ENCODE results near the gene MAPK7. TPM values are rescaled to one million over a fixed set of nuclear protein-coding genes. Genes with fewer than 3 reads are reported as not detected.

Gene MAPK7
- total RNA-seq, 2 donors from 2014 or later = 22.3 to 43.1 TPM

DNA sequence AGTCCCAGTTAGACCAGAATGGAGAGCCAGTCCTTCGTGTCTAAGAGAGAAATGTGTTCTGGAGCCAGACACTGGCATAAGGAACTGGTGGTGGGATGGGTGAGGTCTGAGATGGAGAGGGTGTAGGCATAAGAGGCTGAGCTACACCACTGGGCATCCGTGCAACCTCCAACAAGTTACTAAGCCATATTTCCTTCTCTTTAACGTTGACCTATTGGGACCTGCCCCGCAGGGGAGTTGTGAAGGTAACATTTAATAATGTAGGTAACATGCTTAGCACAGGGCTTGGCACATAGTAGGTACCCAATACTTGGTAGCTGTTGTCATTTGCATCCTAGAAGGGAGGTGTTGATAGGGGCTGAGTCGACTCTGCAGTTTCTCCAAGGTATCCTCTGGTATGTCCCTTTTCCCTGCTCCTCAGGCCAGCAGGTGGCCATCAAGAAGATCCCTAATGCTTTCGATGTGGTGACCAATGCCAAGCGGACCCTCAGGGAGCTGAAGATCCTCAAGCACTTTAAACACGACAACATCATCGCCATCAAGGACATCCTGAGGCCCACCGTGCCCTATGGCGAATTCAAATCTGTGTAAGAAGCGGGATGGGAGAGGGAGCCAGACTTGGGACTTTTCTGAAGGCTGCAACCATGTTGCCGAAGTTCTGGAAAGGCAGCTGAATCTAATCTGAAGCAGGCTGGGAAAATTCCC, 1.2 kb downstream of the MAPK7 start:
- peak overlapping the region in 1 of 2 donors; percentile 68 for H3K4me3 ChIP-seq
- no peaks in the 10 kb centered on the region for H3K9me3 ChIP-seq
- intact Hi-C loops (cut with DNase I) = loop anchor here (5.0 kb wide), 2 partner anchors 68 to 268 kb away; partner anchors contain the start of gene ALDH3A2
- WGBS = 71% methylated on average over 13 of the region's 13 CpGs
- H3K27me3 ChIP-seq (replicated peaks; ENCODE audit: insufficient read depth) = no peaks in the 10 kb centered on the region
- DNase-seq (ENCODE audit: low spot score) = no peak
- peaks cover 12% of the 10 kb centered on the region for H3K4me1 ChIP-seq (replicated peaks)
- TF ChIP-seq POLR2A (IDR thresholded peaks at IDR 0.05) (no peak), POLR2AphosphoS5 (IDR thresholded peaks at IDR 0.05) (no peak)
- TF ChIP-seq, protein P1, sequence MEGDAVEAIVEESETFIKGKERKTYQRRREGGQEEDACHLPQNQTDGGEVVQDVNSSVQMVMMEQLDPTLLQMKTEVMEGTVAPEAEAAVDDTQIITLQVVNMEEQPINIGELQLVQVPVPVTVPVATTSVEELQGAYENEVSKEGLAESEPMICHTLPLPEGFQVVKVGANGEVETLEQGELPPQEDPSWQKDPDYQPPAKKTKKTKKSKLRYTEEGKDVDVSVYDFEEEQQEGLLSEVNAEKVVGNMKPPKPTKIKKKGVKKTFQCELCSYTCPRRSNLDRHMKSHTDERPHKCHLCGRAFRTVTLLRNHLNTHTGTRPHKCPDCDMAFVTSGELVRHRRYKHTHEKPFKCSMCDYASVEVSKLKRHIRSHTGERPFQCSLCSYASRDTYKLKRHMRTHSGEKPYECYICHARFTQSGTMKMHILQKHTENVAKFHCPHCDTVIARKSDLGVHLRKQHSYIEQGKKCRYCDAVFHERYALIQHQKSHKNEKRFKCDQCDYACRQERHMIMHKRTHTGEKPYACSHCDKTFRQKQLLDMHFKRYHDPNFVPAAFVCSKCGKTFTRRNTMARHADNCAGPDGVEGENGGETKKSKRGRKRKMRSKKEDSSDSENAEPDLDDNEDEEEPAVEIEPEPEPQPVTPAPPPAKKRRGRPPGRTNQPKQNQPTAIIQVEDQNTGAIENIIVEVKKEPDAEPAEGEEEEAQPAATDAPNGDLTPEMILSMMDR (IDR thresholded peaks at IDR 0.05) = no peak
- H3K27ac ChIP-seq = peak overlapping the region; percentile 90
- peaks cover 8 to 11% of the 10 kb centered on the region in 2 donors for H3K36me3 ChIP-seq

DNA sequence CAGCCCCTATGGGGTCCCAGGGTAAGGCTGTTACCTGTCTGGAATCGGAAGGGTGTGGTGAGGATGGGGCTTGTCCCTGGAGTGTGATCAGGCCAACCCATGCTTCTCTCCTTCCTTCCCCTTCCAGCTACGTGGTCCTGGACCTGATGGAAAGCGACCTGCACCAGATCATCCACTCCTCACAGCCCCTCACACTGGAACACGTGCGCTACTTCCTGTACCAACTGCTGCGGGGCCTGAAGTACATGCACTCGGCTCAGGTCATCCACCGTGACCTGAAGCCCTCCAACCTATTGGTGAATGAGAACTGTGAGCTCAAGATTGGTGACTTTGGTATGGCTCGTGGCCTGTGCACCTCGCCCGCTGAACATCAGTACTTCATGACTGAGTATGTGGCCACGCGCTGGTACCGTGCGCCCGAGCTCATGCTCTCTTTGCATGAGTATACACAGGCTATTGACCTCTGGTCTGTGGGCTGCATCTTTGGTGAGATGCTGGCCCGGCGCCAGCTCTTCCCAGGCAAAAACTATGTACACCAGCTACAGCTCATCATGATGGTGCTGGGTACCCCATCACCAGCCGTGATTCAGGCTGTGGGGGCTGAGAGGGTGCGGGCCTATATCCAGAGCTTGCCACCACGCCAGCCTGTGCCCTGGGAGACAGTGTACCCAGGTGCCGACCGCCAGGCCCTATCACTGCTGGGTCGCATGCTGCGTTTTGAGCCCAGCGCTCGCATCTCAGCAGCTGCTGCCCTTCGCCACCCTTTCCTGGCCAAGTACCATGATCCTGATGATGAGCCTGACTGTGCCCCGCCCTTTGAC, 2.4 kb downstream of the MAPK7 start:
- intact Hi-C loops (cut with DNase I) = no loop called here
- H3K4me1 ChIP-seq (replicated peaks) = peaks cover 12% of the 10 kb centered on the region
- H3K4me3 ChIP-seq = no peak overlapping the region
- DNase-seq (ENCODE audit: low spot score) = no peak
- WGBS = 90% methylated on average over 29 of the region's 29 CpGs
- H3K27me3 ChIP-seq (replicated peaks; ENCODE audit: insufficient read depth) = no peaks in the 10 kb centered on the region
- TF ChIP-seq POLR2A (IDR thresholded peaks at IDR 0.05) (no peak), POLR2AphosphoS5 (IDR thresholded peaks at IDR 0.05) (no peak)
- TF ChIP-seq, protein P1 (IDR thresholded peaks at IDR 0.05) = no peak
- no peaks in the 10 kb centered on the region for H3K9me3 ChIP-seq
- no peak overlapping the region for H3K27ac ChIP-seq
- peaks cover 8 to 11% of the 10 kb centered on the region in 2 donors for H3K36me3 ChIP-seq

DNA sequence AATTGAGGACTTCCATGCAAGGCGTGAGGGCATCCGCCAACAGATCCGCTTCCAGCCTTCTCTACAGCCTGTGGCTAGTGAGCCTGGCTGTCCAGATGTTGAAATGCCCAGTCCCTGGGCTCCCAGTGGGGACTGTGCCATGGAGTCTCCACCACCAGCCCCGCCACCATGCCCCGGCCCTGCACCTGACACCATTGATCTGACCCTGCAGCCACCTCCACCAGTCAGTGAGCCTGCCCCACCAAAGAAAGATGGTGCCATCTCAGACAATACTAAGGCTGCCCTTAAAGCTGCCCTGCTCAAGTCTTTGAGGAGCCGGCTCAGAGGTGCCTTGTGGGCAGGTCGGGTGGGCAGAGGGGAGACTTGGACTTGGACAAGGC, 3.1 kb downstream of the MAPK7 start:
- H3K36me3 ChIP-seq = peaks cover 8 to 11% of the 10 kb centered on the region in 2 donors
- intact Hi-C loops (cut with DNase I) = no loop called here
- no peak for TF ChIP-seq POLR2A (IDR thresholded peaks at IDR 0.05)
- TF ChIP-seq, protein P1 (IDR thresholded peaks at IDR 0.05) = no peak
- no peak for TF ChIP-seq POLR2AphosphoS5 (IDR thresholded peaks at IDR 0.05)
- H3K4me1 ChIP-seq (replicated peaks) = peaks cover 12% of the 10 kb centered on the region
- no peak overlapping the region for H3K4me3 ChIP-seq
- WGBS = 90% methylated on average over 7 of the region's 7 CpGs
- no peak overlapping the region for H3K27ac ChIP-seq
- no peaks in the 10 kb centered on the region for H3K9me3 ChIP-seq
- H3K27me3 ChIP-seq (replicated peaks; ENCODE audit: insufficient read depth) = no peaks in the 10 kb centered on the region
- DNase-seq (ENCODE audit: low spot score) = no peak

DNA sequence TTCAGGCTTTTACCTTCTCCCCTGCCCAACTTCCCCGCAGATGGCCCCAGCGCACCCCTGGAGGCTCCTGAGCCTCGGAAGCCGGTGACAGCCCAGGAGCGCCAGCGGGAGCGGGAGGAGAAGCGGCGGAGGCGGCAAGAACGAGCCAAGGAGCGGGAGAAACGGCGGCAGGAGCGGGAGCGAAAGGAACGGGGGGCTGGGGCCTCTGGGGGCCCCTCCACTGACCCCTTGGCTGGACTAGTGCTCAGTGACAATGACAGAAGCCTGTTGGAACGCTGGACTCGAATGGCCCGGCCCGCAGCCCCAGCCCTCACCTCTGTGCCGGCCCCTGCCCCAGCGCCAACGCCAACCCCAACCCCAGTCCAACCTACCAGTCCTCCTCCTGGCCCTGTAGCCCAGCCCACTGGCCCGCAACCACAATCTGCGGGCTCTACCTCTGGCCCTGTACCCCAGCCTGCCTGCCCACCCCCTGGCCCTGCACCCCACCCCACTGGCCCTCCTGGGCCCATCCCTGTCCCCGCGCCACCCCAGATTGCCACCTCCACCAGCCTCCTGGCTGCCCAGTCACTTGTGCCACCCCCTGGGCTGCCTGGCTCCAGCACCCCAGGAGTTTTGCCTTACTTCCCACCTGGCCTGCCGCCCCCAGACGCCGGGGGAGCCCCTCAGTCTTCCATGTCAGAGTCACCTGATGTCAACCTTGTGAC, 3.6 kb downstream of the MAPK7 start:
- Histone ChIP-seq H3K4me1 (replicated peaks) (peaks cover 12% of the 10 kb centered on the region), H3K9me3 (no peaks in the 10 kb centered on the region), H3K27me3 (replicated peaks; ENCODE audit: insufficient read depth) (no peaks in the 10 kb centered on the region), H3K4me3 (no peak overlapping the region), H3K36me3 (peaks cover 8 to 11% of the 10 kb centered on the region in 2 donors), H3K27ac (no peak overlapping the region)
- DNase-seq (ENCODE audit: low spot score) = no peak
- 91% methylated on average over 31 of the region's 31 CpGs for WGBS
- TF ChIP-seq POLR2AphosphoS5 (IDR thresholded peaks at IDR 0.05) (no peak), POLR2A (IDR thresholded peaks at IDR 0.05) (no peak)
- TF ChIP-seq, protein P1 (IDR thresholded peaks at IDR 0.05) = no peak
- intact Hi-C loops (cut with DNase I) = no loop called here

Measured in prostate gland (tissue), 2 donors.